T-helper 17 cell (primary cell): ENCODE data around the gene DHRS9. TPM values are rescaled to one million over a fixed set of nuclear protein-coding genes. Genes with fewer than 3 reads are reported as not detected.
A peak's percentile ranks its signal among the peaks of the same experiment; 100 is the strongest.
"Not testable (repeated sequence)": the region's sequence is repeated elsewhere in the genome, so short reads cannot be mapped to it uniquely, and the experiment has no call there.

Experiments
- ATAC-seq: fragments of 150-1000 bp; cut with Tn5 transposase; 2 replicates; pipeline ENCODE4 v1.10.0; 2021; ENCODE audit warnings: mild to moderate bottlenecking, moderate library complexity
- DNase-seq, 3 donors: peaks; one replicate each; pipeline versions ENCODE4 v3.0.0 to v3.0.0-alpha.2; 2020 to 2021
- H3K9me3 ChIP-seq: one replicate; pipeline ENCODE4 v1.7.0; 2013; ENCODE audit warnings: low read length, mild to moderate bottlenecking; ENCODE audit not compliant: control insufficient read depth, poor library complexity, severe bottlenecking
- H3K27ac Mint-ChIP-seq: one replicate; pipeline ENCODE4 v1.8.0; 2022; ENCODE audit warnings: mild to moderate bottlenecking, moderate library complexity, mixed read lengths
- H3K27me3 Mint-ChIP-seq: one replicate; pipeline ENCODE4 v1.8.0; 2022; ENCODE audit warnings: mixed read lengths
- H3K36me3 Mint-ChIP-seq: one replicate; pipeline ENCODE4 v1.8.0; 2022; ENCODE audit warnings: low read depth, mixed read lengths
- H3K4me1 Mint-ChIP-seq: one replicate; pipeline ENCODE4 v1.8.0; 2022; ENCODE audit warnings: mild to moderate bottlenecking, mixed read lengths
- H3K4me3 Mint-ChIP-seq: one replicate; pipeline ENCODE4 v1.8.0; 2022; ENCODE audit warnings: mild to moderate bottlenecking, moderate library complexity, mixed read lengths
- total RNA-seq, 4 donors: library from RNA in 2 of 4; stranded (reverse) in 2 of 4; gene quantifications; one replicate each; pipeline ENCODE4 v1.2.3 and lab custom pipeline; 2022 to 2026

Gene DHRS9
- total RNA-seq, 2 donors from 2014 or later = not detected

DNA sequence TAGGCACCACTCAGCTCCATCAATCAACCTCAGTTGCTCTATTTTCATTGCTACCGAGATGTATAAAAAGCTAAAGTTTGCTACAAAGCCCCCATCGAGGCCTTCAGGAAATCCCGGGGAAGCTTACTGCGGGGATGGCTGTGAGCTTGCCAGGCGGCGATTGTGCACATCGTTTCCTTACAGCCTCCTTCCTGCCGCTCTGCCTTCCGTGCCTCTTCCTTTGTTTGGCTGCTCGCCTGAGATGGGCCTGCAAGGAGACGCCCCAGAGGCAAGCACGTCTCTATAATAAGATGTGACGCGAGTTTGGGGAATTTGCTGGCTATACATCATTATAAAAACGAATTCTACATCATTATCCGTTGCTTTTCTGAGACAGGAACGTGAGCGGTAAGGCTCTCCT is 41.6 kb downstream of the DHRS9 start:
- no peaks in the 10 kb centered on the region for H3K9me3 ChIP-seq
- H3K4me1 Mint-ChIP-seq = peaks cover 29% of the 10 kb centered on the region
- ATAC-seq (no peak), DNase-seq (no peak)
- no peak overlapping the region for H3K4me3 Mint-ChIP-seq
- no peak overlapping the region for H3K27ac Mint-ChIP-seq
- peaks cover 15% of the 10 kb centered on the region for H3K27me3 Mint-ChIP-seq
- H3K36me3 Mint-ChIP-seq = no peaks in the 10 kb centered on the region

DNA sequence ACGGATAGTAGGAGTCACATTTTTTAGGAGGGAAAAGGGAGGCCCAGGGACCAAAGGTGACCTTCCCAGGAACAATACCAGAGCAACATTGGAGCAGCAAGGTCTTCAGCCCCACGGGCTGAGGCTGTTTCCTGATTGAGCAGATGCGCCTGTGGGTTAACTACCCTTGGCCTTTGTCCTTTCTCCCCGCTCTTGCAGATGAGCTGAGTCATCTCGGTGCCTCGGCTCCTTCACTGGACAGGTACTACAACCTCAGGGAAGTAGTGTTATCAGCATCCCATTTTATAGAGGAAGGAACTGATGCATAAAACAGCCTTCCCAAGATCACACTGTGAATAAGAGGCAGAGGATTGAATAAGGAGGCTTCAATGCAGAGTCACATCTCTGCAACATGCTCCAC is 43.5 kb downstream of the DHRS9 start:
- no peak overlapping the region for H3K27ac Mint-ChIP-seq
- ATAC-seq (no peak), DNase-seq (no peak)

DNA sequence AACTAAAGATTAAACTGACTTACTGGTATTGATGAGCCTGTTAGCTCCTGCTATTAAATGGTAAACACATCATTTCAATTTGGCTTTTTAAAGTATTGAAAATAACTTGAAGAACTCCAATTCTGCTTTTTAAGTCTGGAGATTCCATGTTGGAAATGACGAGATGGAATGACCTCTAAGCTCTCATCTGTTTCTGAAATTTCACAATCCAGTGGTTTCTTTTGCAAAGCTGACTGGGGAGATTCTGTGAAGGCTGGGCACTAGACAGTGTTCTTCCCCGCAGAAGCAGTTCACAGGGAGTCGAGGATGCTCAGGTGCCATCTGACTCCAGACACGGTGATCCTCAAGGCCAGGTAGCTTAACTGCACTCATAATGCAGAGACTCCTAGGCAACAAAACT is 44.7 kb downstream of the DHRS9 start:
- H3K9me3 ChIP-seq = no peaks in the 10 kb centered on the region
- no peak for ATAC-seq
- no peak for DNase-seq
- no peak overlapping the region for H3K4me3 Mint-ChIP-seq
- no peaks in the 10 kb centered on the region for H3K36me3 Mint-ChIP-seq
- no peak overlapping the region for H3K27ac Mint-ChIP-seq
- peaks cover 5% of the 10 kb centered on the region for H3K4me1 Mint-ChIP-seq
- peaks cover 38% of the 10 kb centered on the region for H3K27me3 Mint-ChIP-seq

More for the DNA sequence above, 43.5 kb downstream of the DHRS9 start:
- Mint-ChIP-seq H3K4me1 (peaks cover 12% of the 10 kb centered on the region), H3K27me3 (peaks cover 33% of the 10 kb centered on the region), H3K4me3 (no peak overlapping the region), H3K36me3 (no peaks in the 10 kb centered on the region)
- no peaks in the 10 kb centered on the region for H3K9me3 ChIP-seq

GRCh38 chr2:169116327-169116726 is 47.0 kb downstream of the DHRS9 start:
- Mint-ChIP-seq H3K36me3 (no peaks in the 10 kb centered on the region), H3K4me1 (peaks cover 3% of the 10 kb centered on the region), H3K4me3 (no peak overlapping the region), H3K27me3 (peaks cover 52% of the 10 kb centered on the region), H3K27ac (no peak overlapping the region)
- no peak for ATAC-seq
- no peaks in the 10 kb centered on the region for H3K9me3 ChIP-seq
- DNase-seq = no peak

DNA sequence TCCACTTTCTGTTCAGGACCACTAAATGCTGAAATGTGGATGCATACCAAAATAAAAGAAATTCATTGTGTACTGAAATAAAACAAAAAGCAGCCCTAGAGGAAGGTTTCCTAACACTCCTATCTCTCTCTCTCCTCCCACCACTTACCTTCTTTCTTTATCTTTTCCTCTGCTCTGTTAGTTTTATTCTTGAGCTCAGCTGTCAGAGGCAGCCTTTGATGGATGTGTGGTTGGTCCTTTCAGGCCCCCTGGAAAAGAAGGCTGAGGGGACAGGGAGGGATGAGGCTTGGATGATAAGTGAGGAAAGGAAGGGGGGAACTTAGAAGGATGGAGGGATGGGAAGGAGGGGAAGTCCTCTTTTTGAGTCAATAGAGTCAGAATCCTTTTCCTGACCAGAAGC is 47.6 kb downstream of the DHRS9 start:
- peaks cover 57% of the 10 kb centered on the region for H3K27me3 Mint-ChIP-seq
- H3K36me3 Mint-ChIP-seq = no peaks in the 10 kb centered on the region
- DNase-seq = no peak
- peaks cover 3% of the 10 kb centered on the region for H3K4me1 Mint-ChIP-seq
- H3K27ac Mint-ChIP-seq = no peak overlapping the region
- no peaks in the 10 kb centered on the region for H3K9me3 ChIP-seq
- ATAC-seq = no peak
- H3K4me3 Mint-ChIP-seq = no peak overlapping the region

DNA sequence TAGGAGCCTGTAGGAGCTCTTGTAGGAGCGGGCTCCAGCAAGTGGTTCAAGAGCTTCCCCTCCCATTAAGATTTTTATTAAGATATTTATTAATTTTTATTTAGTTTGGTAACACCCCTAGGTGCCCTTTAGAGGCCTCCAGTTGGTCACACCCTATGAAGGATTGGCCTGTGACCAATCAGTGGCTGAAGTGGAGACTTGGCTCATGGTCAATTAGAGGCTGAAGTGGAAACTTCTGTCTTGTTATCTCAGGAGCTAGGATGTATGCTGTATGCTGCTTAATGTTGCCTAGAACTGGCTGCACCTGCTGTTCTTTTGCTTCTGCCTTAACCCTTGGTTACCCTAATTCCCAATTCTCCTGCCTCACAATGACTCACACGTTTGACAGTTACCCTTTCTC is 48.7 kb downstream of the DHRS9 start:
- peaks cover 5% of the 10 kb centered on the region for H3K4me1 Mint-ChIP-seq
- no peak for DNase-seq
- H3K4me3 Mint-ChIP-seq = no peak overlapping the region
- H3K36me3 Mint-ChIP-seq = no peaks in the 10 kb centered on the region
- no peak for ATAC-seq
- H3K27ac Mint-ChIP-seq = no peak overlapping the region
- peaks cover 57% of the 10 kb centered on the region for H3K27me3 Mint-ChIP-seq
- no peaks in the 10 kb centered on the region for H3K9me3 ChIP-seq

DNA sequence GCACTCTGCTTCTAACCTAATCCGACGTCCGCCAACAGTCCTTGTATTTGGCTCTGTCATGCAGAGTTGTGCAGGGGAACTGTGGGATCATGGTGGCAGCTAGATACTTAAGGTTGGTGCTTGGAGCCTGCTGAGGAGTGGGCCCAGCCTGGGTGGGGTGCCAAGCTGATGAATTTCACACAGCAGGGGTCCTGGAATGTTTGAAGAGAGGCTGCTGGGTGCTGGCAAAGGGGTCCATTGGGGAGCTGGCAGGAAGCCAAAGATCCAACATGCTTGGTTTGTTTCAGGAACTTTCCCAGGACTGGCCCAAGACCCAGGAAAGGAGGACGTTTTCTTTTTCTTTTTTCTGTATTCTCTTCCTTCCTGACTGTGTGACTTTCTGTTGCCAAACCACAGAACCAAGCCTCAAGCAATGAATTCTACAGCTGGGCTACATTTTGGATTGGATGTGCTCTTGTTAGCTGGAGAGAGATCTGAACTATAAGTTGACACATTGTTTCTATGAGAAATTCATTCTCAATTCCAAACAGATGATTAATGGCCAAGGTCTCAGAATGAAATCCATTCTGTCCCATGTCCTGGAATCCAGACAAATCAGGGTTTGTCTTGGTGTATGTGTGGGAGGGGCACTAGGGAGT is 49.9 kb downstream of the DHRS9 start:
- no peaks in the 10 kb centered on the region for H3K9me3 ChIP-seq
- no peaks in the 10 kb centered on the region for H3K36me3 Mint-ChIP-seq
- H3K4me1 Mint-ChIP-seq = peaks cover 7% of the 10 kb centered on the region
- DNase-seq (no peak), ATAC-seq (no peak)
- H3K4me3 Mint-ChIP-seq = peak overlapping the region; percentile 25
- H3K27me3 Mint-ChIP-seq = peaks cover 59% of the 10 kb centered on the region
- no peak overlapping the region for H3K27ac Mint-ChIP-seq

DNA sequence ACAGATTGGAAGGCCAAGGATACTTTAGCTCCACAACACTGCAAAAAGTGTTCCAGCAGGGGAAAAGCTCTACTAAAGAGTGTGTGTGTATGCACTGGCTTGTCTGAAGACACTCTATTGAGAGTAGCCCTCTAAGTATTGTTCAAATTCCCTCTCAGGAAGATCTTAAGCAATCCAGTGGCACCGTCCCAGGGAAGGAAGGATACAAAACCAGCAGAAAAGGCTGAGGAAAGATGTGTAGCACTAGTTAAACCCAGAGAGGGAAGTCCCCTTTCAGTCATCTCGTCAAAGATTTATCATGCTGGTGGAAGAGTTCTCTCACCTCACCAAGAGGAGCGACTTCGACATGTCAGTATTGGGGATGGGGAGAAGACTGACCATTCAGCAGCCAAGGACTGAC is 50.5 kb downstream of the DHRS9 start:
- H3K9me3 ChIP-seq = no peaks in the 10 kb centered on the region
- Mint-ChIP-seq H3K4me1 (peaks cover 7% of the 10 kb centered on the region), H3K27me3 (peaks cover 58% of the 10 kb centered on the region), H3K36me3 (no peaks in the 10 kb centered on the region), H3K4me3 (no peak overlapping the region), H3K27ac (no peak overlapping the region)
- ATAC-seq (no peak), DNase-seq (no peak)

DNA sequence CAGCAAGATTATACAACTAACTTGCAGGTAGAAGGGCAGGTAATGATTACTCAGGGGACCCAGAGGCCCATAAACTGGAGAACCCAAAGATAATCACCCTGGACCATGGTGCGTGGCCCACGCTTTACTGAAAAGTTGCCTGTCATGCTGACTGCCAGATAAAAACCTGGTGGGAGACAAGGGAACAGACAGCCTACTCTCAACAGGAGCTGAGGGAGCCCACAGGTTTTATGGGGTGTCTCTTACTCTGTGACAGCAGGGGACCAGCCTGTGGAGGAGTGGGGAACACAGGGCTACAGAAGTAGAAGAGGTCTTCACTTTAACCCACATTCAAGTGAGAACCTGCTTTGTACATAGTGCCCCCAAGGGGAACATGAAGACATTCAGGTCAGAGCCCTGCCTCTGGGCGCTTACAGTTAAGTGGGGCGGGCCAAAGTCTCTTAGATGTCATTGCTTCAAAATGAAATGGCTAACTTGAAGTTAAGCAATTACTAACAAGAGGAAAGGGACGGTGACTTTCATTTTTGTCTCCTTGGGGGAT is 60.4 kb downstream of the DHRS9 start:
- peaks cover 2% of the 10 kb centered on the region for H3K4me1 Mint-ChIP-seq
- no peaks in the 10 kb centered on the region for H3K36me3 Mint-ChIP-seq

DNA sequence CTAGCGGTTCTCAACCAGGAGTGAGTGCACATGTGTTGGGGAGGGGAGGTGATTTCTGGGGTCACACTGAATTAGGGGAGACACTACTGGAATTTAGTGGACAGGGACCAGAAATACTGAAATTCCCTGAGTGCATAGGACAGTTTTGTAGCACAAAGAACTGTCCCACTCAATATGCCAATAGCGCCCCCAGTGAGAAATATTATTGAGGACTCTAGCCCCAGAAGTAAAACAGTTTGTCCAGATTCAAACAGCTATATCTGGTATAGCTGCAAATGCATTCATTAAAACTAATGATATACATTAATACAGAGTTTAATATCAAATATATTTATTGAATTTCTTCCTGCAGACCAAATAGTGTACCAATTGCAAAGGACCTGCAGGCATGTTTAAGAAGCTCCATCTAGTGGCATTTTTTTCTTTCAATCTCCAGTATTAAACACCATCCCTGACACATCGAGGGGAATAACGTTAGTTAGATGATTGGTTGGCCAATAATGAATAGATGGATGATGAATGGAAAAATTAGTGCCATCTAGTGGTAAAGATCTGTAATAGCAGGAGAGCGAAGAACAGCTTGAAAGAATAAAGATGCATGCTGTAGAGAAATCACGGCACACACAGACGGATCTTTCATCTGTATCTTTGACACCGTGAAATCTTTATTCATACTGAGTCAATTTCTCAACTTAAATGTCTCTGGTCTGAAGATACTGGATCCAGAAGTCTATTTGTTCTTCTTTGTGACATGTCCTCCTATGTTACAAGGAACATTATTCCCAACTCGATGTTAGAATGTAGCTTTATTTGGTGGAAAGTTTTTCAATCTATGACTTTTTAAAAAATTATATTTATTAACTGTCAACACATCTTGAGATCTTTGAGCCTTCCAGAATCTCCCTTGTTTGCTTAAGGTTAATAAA is 62.5 kb downstream of the DHRS9 start:
- Mint-ChIP-seq H3K36me3 (no peaks in the 10 kb centered on the region), H3K4me3 (no peak overlapping the region), H3K27me3 (no peaks in the 10 kb centered on the region), H3K27ac (no peak overlapping the region), H3K4me1 (peaks cover 2% of the 10 kb centered on the region)
- H3K9me3 ChIP-seq = no peaks in the 10 kb centered on the region
- no peak for DNase-seq
- peak; percentile 96 for ATAC-seq

More for the DNA sequence above, 60.4 kb downstream of the DHRS9 start:
- no peak overlapping the region for H3K27ac Mint-ChIP-seq
- no peaks in the 10 kb centered on the region for H3K27me3 Mint-ChIP-seq
- no peak overlapping the region for H3K4me3 Mint-ChIP-seq
- ATAC-seq (no peak), DNase-seq (no peak)
- no peaks in the 10 kb centered on the region for H3K9me3 ChIP-seq

GRCh38 chr2:169134272-169134671 is 64.9 kb downstream of the DHRS9 start:
- H3K4me1 Mint-ChIP-seq, H3K27me3 Mint-ChIP-seq, H3K4me3 Mint-ChIP-seq, H3K36me3 Mint-ChIP-seq, ATAC-seq, H3K9me3 ChIP-seq, DNase-seq, H3K27ac Mint-ChIP-seq: not testable (repeated sequence)

- H3K4me1 Mint-ChIP-seq, H3K36me3 Mint-ChIP-seq, ATAC-seq, H3K4me3 Mint-ChIP-seq, H3K27ac Mint-ChIP-seq, H3K9me3 ChIP-seq, H3K27me3 Mint-ChIP-seq, DNase-seq: not testable (repeated sequence)
These were observed 67.1 kb downstream of the DHRS9 start for GRCh38 chr2:169136428-169136827.

DNA sequence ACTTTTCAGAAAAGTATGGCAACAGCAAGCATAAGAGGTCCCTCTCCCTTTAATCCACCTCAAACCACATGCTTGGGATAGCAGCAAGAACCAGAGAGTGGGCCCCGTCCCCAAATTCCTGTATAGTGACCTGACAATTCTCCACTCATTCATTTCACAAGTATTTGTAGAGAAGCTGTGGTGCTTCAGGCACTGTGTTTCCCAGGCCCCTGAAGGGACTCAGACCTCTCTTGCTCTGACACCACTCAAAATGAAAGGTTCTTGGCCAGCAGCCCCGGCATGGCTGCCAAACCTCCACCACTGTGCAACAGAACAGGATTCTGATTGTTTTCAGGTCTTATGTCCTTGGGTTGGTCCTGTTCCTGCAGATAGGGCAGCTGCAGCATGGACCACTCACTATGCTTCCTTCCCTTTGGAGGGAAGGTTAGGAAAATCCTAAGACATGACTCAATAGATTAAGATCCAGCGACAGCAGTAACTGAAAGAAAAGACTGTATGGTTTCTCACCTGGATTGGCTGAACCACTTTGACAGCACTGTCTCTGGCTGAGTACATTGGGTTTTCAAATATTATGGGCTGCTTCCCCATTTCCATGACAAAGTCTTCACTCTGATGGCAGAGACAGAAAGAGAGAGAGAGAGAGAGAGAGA is 67.6 kb downstream of the DHRS9 start:
- Mint-ChIP-seq H3K27ac (no peak overlapping the region), H3K36me3 (no peaks in the 10 kb centered on the region), H3K4me1 (peaks cover 6% of the 10 kb centered on the region), H3K4me3 (no peak overlapping the region), H3K27me3 (peaks cover 6% of the 10 kb centered on the region)
- DNase-seq (no peak), ATAC-seq (no peak)
- no peaks in the 10 kb centered on the region for H3K9me3 ChIP-seq
